ENCODE results near the gene ST6GALNAC1. TPM values are rescaled to one million over a fixed set of nuclear protein-coding genes. Genes with fewer than 3 reads are reported as not detected.

Gene ST6GALNAC1
- total and polyA plus RNA-seq, 2 donors (not counting 3 experiments of a cell fraction or from before 2014, with no cell fraction given) = 0.19 to 0.55 TPM

GRCh38 chr17:76640550-76641380 lies 2.8 kb downstream of the ST6GALNAC1 start:
- Histone ChIP-seq H3K27me3 (ENCODE audit: control insufficient read depth in 2 of 2, insufficient read depth in 2 of 2, low read length in 2 of 2) (peaks cover 3 to 7% of the 10 kb centered on the region in 2 experiments), H2AFZ (ENCODE audit: low read depth, low read length) (no peak overlapping the region), H3K36me3 (ENCODE audit: control insufficient read depth in 2 of 2, extremely low read depth in 1 of 2, insufficient read depth in 2 of 2, low read length in 2 of 2) (no peaks in the 10 kb centered on the region), H3K4me3 (replicated peaks in 1 of 3; ENCODE audit: insufficient read depth in 1 of 3, low read depth in 1 of 3, low read length in 3 of 3) (no peak overlapping the region), H4K20me1 (replicated peaks; ENCODE audit: control insufficient read depth, extremely low read depth, insufficient read depth, low read length) (no peaks in the 10 kb centered on the region), H3K27ac (ENCODE audit: insufficient read depth, low read depth, low read length) (no peak overlapping the region), H3K4me1 (ENCODE audit: control insufficient read depth, extremely low read depth, insufficient read depth, low read length) (no peaks in the 10 kb centered on the region), H3K9me1 (replicated peaks; ENCODE audit: control insufficient read depth, extremely low read depth, insufficient read depth, low read length) (no peaks in the 10 kb centered on the region), H3K79me2 (ENCODE audit: control insufficient read depth, insufficient read depth, low read length) (no peaks in the 10 kb centered on the region), H3K9me3 (replicated peaks; ENCODE audit: control insufficient read depth, insufficient read depth, low read length) (no peaks in the 10 kb centered on the region), H3K4me2 (ENCODE audit: insufficient read depth, low read length) (no peak overlapping the region), H3K9ac (replicated peaks; ENCODE audit: extremely low read depth, insufficient read depth, low read length) (no peak overlapping the region)
- CTCF ChIA-PET = interaction anchor here (1.0 to 1.3 kb wide), 2 partner anchors 17 to 22 kb away, joined by 4 to 5 read pairs; no protein-coding TSS in a partner anchor
- no TSS peak for BruUV-seq (replicated peaks)
- no peak for FAIRE-seq
- intact Hi-C loops (cut with micrococcal nuclease) (no loop called here), dilution Hi-C loops (cut with MboI; ENCODE audit: extremely low pct_ligation_motif_present, low sequenced_read_pairs) (no loop called here)
- no peak for TF ChIP-seq MYC (IDR thresholded peaks at IDR 0.05; ENCODE audit: low read depth, low read length)
- no peak for TF ChIP-seq EZH2 (IDR thresholded peaks at IDR 0.05; ENCODE audit: borderline replicate concordance, low read depth, low read length, severe bottlenecking)
- TF ChIP-seq GATA2 (IDR thresholded peaks at IDR 0.05; ENCODE audit: insufficient read depth, insufficient read length, low read depth, low read length) = no peak
- no peak for TF ChIP-seq POLR2AphosphoS5 (IDR thresholded peaks at IDR 0.05; ENCODE audit: insufficient read depth, low read depth, low read length)
- TF ChIP-seq, protein P1, sequence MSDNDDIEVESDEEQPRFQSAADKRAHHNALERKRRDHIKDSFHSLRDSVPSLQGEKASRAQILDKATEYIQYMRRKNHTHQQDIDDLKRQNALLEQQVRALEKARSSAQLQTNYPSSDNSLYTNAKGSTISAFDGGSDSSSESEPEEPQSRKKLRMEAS (IDR thresholded peaks at IDR 0.05; ENCODE audit: insufficient read depth, insufficient read length) = no peak
- TF ChIP-seq, protein P2, sequence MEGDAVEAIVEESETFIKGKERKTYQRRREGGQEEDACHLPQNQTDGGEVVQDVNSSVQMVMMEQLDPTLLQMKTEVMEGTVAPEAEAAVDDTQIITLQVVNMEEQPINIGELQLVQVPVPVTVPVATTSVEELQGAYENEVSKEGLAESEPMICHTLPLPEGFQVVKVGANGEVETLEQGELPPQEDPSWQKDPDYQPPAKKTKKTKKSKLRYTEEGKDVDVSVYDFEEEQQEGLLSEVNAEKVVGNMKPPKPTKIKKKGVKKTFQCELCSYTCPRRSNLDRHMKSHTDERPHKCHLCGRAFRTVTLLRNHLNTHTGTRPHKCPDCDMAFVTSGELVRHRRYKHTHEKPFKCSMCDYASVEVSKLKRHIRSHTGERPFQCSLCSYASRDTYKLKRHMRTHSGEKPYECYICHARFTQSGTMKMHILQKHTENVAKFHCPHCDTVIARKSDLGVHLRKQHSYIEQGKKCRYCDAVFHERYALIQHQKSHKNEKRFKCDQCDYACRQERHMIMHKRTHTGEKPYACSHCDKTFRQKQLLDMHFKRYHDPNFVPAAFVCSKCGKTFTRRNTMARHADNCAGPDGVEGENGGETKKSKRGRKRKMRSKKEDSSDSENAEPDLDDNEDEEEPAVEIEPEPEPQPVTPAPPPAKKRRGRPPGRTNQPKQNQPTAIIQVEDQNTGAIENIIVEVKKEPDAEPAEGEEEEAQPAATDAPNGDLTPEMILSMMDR (IDR thresholded peaks at IDR 0.05; ENCODE audit: extremely low read depth in 1 of 2, insufficient read depth in 1 of 2, low read depth in 1 of 2, low read length in 2 of 2) = no peak
- no peak for TF ChIP-seq FOS (IDR thresholded peaks at IDR 0.05; ENCODE audit: borderline replicate concordance, insufficient read depth, low read length)
- TF ChIP-seq JUN (IDR thresholded peaks at IDR 0.05; ENCODE audit: borderline replicate concordance, insufficient read depth, insufficient read length, low read depth) = no peak
- TF ChIP-seq POLR2A (IDR thresholded peaks at IDR 0.05; ENCODE audit: low read depth, low read length) = no peak
- peak; percentile 50 for DNase-seq (ENCODE audit: low read depth, low spot score)
- POLR2A ChIA-PET = interaction anchor here (0.5 kb wide), 2 partner anchors 55 to 430 kb away, joined by 3 to 6 read pairs; no protein-coding TSS in a partner anchor

Data from endothelial cell of umbilical vein (primary cell).